ENCODE measurements around the gene DIABLO.
A peak's percentile ranks its signal among the peaks of the same experiment; 100 is the strongest.
"Not testable (repeated sequence)": the region's sequence is repeated elsewhere in the genome, so short reads cannot be mapped to it uniquely, and the experiment has no call there.

Gene DIABLO

DNA sequence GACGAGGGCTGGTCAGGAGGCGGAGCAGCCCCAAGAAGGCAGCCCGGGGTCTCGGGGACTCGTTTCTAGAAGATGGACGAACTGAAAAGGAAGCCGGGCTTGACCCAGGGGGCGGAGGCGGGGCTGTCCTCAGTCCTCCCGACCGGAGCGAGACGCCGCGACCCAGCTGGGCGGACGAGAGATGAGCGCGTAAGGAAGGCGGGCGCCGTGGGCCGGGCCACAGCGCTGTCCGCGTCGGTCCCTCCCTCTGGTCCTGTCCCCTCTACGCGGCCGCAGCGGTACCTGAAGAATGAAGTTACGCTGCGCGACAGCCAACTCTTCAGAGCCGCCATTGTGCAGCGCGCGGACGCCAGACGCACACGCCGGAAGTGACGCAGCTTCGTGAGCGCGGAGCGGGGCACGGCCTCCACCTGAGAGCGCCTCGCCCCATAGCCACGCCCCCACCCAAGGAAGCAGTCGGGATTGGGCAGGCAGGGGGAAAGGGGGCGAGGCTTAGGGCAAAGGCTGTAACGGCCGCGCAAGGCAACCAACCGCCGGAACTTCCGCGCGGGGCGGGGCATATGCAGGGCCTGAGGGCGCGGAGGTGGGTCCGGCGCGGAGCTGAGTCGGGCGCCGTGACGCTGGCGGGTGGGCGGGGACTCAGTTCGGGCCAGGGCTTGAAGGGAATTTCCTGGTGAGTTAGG is at the start of gene DIABLO:
TSS of gene DIABLO (minus strand) at position 370 of the 683 bp plus-strand sequence. CDS start at position 332, 38 bp downstream.
- peak within 1 kb of the TSS; percentile 88 for H3K4me3 ChIP-seq (ENCODE audit: low read depth, low read length)
- peak; percentile 100 for DNase-seq (ENCODE audit: low read depth)
- TF ChIP-seq, protein P1, sequence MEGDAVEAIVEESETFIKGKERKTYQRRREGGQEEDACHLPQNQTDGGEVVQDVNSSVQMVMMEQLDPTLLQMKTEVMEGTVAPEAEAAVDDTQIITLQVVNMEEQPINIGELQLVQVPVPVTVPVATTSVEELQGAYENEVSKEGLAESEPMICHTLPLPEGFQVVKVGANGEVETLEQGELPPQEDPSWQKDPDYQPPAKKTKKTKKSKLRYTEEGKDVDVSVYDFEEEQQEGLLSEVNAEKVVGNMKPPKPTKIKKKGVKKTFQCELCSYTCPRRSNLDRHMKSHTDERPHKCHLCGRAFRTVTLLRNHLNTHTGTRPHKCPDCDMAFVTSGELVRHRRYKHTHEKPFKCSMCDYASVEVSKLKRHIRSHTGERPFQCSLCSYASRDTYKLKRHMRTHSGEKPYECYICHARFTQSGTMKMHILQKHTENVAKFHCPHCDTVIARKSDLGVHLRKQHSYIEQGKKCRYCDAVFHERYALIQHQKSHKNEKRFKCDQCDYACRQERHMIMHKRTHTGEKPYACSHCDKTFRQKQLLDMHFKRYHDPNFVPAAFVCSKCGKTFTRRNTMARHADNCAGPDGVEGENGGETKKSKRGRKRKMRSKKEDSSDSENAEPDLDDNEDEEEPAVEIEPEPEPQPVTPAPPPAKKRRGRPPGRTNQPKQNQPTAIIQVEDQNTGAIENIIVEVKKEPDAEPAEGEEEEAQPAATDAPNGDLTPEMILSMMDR (IDR thresholded peaks at IDR 0.05; ENCODE audit: low read depth, low read length) = no peak
- TF ChIP-seq POLR2A (IDR thresholded peaks at IDR 0.05; ENCODE audit: extremely low read depth, insufficient read length) (peak; percentile 97), MYC (IDR thresholded peaks at IDR 0.05; ENCODE audit: low read depth, low read length) (peak; percentile 84)
- TF ChIP-seq, protein P2, sequence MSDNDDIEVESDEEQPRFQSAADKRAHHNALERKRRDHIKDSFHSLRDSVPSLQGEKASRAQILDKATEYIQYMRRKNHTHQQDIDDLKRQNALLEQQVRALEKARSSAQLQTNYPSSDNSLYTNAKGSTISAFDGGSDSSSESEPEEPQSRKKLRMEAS (IDR thresholded peaks at IDR 0.05; ENCODE audit: low read depth, low read length) = peak; percentile 81

DNA sequence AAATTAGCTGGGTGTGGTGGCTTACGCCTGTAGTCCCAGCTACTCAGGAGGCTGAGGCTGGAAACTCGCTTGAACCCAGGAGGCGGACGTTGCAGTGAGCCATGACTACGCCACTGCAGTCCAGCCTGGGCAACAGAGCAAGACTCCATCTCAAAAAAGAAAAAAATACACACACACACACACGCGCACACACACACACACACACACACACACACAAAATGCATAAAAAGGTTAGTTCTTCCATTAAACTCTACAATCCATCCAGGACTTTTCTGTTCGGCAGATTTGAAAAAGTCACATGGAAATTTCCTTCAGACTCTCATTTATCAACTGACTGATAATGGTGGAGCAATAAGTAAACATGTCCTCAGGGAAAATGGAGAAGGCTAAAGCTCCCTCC is 49.6 kb upstream of the DIABLO start:
- TF ChIP-seq, protein P1 (IDR thresholded peaks at IDR 0.05; ENCODE audit: low read depth, low read length) = no peak
- TF ChIP-seq POLR2A (IDR thresholded peaks at IDR 0.05; ENCODE audit: extremely low read depth, insufficient read length) (no peak), MYC (IDR thresholded peaks at IDR 0.05; ENCODE audit: low read depth, low read length) (no peak)
- TF ChIP-seq, protein P2 (IDR thresholded peaks at IDR 0.05; ENCODE audit: low read depth, low read length) = no peak
- no peak for DNase-seq (ENCODE audit: low read depth)

DNA sequence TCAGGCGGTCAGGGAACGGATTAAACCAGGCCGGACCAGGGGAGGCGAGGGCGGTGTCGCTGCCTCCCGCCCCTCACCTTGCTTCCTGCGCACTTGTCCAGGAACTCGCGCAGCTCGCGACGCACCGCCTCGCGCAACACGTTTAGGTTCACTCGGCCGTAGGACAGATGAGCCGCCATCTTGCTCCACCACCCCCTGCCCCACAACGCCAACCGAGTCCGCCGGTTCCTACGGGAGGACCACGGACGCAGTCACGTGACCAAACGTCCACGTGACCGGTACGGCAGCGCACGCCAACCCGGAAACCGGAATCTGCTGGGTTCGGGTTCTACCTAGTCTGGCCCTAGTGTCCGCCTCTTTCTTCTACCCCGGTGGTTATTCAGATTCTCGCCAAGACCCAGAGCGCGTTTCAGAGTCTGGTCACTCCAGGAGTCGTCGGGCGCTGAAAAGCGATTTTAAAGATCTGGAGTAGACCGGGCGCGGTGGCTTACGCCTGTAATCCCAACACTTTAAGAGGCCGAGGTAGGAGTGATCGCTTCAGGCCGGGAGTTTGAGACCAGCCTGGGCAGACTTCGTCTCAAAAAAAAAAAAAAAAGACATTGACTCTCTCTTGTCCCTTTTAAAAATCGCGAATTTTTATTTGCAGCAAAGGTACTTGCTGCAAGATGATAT is 40.5 kb upstream of the DIABLO start, which contains the start of gene VPS33A:
TSS of gene VPS33A (minus strand) at position 265 of the 672 bp plus-strand sequence. CDS start at position 179, 86 bp downstream.
- TF ChIP-seq, protein P2 (IDR thresholded peaks at IDR 0.05; ENCODE audit: low read depth, low read length) = peak; percentile 100
- TF ChIP-seq MYC (IDR thresholded peaks at IDR 0.05; ENCODE audit: low read depth, low read length) (peak; percentile 96), POLR2A (IDR thresholded peaks at IDR 0.05; ENCODE audit: extremely low read depth, insufficient read length) (peak; percentile 88)
- TF ChIP-seq, protein P1 (IDR thresholded peaks at IDR 0.05; ENCODE audit: low read depth, low read length) = no peak
- peak; percentile 99 for DNase-seq (ENCODE audit: low read depth)
- peak within 1 kb of the TSS; percentile 72 for H3K4me3 ChIP-seq (ENCODE audit: low read depth, low read length)

More for the DNA sequence above, 49.6 kb upstream of the DIABLO start:
- no peak overlapping the region for H3K4me3 ChIP-seq (ENCODE audit: low read depth, low read length)

DNA sequence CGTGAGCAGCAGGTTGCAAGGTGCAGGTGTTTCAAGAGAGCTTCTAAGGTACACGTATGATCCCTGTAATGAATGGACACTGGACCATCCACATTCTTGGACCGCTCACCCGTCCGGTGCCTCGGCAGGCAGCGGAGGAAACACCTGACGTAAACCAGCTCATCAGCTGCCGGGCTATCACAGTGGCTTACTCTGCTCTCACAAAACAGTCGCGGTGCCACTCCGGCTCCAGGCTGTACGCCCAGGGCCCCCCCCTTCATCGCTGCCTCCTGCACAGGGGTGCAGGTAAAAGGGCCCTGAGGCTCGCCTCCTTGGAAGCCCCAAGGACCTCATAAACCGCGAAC is 40.0 kb upstream of the DIABLO start:
- no peak for DNase-seq (ENCODE audit: low read depth)
- TF ChIP-seq, protein P2 (IDR thresholded peaks at IDR 0.05; ENCODE audit: low read depth, low read length) = no peak
- TF ChIP-seq, protein P1 (IDR thresholded peaks at IDR 0.05; ENCODE audit: low read depth, low read length) = no peak
- TF ChIP-seq POLR2A (IDR thresholded peaks at IDR 0.05; ENCODE audit: extremely low read depth, insufficient read length) = no peak
- no peak for TF ChIP-seq MYC (IDR thresholded peaks at IDR 0.05; ENCODE audit: low read depth, low read length)
- peak overlapping the region; percentile 72 for H3K4me3 ChIP-seq (ENCODE audit: low read depth, low read length)

DNA sequence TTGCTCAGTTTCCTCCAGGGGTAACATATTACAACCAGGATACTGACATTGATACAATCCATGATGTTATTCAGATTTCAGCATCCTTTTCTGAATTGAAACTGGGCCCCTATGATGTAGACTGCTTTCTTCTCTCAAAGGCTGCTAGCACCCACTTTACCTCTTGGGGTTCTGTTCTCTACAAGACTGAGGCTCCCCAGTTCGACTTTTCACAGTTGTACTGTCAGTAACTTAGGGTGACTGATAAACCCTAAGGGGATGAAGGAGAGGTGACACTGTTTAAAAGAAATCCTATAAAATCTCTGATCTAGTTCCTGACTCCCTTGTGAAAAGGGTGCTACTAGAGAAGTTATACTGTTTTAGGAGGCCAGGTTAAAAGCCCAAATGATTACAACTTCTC is 39.6 kb upstream of the DIABLO start:
- peak; percentile 25 for DNase-seq (ENCODE audit: low read depth)
- TF ChIP-seq, protein P1 (IDR thresholded peaks at IDR 0.05; ENCODE audit: low read depth, low read length) = no peak
- TF ChIP-seq MYC (IDR thresholded peaks at IDR 0.05; ENCODE audit: low read depth, low read length) (no peak), POLR2A (IDR thresholded peaks at IDR 0.05; ENCODE audit: extremely low read depth, insufficient read length) (no peak)
- TF ChIP-seq, protein P2 (IDR thresholded peaks at IDR 0.05; ENCODE audit: low read depth, low read length) = no peak
- H3K4me3 ChIP-seq (ENCODE audit: low read depth, low read length) = peak overlapping the region; percentile 72

DNA sequence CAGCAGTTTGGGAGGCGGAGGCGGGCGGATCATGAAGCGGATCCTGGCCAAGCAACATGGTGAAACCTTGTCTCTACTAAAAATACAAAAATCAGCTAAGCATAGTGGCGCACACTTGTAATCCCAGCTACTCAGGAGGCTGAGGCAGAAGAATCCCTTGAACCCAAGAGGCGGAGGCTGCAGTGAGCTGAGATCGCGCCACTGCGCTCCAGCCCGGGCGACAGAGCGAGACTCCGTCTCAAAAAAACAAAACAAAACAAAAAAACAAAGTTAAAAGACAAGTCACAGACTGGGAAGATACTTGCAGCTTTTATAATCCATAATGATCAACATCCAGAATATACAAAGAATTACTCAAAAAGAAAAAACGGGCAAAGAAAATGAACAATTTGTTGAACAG is 34.9 kb upstream of the DIABLO start:
- not testable (repeated sequence) for H3K4me3 ChIP-seq (ENCODE audit: low read depth, low read length); DNase-seq (ENCODE audit: low read depth)

DNA sequence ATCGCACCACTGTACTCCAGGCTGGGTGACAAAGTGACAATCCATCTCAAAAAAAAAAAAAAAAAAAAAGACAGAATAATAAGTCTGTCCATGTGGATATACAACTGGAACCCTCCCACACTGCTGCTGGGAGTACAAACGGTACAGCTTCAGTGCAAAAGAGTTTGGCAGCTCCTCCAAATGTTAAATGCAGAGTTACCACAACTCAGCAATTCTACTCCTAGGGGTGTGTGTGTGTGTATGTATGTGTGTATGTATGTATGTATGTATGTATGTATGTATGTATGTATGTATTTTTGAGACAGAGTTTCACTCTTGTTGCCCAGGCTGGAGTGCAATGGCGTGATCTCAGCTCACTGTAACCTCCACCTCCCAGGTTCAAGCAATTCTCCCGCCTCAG is 33.1 kb upstream of the DIABLO start:
- not testable (repeated sequence) for DNase-seq (ENCODE audit: low read depth); H3K4me3 ChIP-seq (ENCODE audit: low read depth, low read length)

DNA sequence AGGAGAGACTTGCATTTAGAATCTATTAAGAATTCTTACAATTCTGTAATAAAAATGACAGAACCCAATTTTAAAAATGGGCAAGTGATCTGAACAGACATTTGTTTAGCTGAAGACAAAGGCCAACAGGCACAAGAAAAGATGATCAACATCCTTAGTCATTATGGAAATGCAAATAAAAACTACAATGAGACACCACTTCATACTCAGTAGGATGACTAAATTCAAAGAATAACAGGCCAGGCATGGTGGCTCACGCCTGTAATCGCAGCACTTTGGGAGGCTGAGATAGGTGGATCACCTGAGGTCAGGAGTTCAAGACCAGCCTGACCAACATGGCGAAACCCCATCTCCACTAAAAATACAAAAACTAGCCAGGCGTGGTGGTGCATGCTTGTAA is 32.6 kb upstream of the DIABLO start:
- not testable (repeated sequence) for DNase-seq (ENCODE audit: low read depth)

More for the DNA sequence above, 32.6 kb upstream of the DIABLO start:
- not testable (repeated sequence) for H3K4me3 ChIP-seq (ENCODE audit: low read depth, low read length)

All from NB4 (cell line).